ENCODE results near the gene MYMX. TPM values are rescaled to one million over a fixed set of nuclear protein-coding genes. Genes with fewer than 3 reads are reported as not detected.
A peak's percentile ranks its signal among the peaks of the same experiment; 100 is the strongest.

The MYMX gene
- total RNA-seq, 2 experiments from 2014 or later = not detected

DNA sequence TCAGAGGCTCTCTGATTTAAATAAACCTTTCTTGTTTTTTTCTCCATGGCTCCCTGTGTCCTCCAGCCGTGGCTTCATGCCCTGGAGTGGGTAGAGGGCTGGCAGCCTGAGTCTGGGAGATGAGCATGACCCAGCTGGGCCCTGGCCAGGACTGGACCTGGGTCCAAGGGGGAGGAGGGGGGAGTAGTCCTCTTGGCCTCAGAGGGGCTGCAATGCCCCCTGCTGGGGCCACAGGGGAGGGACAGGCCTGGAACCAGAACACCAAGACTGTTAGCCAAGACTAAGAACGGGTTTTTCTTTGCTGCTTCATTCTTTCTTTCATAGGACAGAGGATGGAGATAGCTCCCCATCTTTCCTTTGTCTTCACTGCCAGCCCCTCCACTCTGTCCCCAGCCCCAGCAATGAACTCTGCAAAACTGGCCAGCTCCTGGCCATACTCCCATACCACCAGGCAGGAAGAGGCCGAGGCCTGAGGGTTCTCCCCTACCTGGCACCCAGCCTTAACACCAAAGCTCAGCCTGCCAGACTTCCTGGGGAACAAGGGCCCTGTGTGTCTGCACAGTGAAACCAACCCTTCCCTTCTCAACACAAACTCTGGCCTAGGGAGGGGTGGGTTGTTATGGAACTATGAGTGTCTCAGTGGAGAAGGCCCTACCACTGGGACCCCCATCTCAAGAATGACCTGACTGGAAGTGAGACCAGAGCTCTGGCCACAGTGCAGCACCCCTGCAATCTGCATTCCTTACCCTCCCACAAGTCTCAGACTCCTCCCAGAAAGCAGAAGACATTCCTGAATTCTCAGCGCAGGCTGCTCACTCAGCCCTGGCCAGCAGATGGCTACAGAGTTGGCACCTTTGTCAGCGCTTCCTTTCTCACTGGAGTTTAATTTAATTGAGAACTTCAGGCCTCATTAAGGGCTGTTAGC lies 17.6 kb downstream of the MYMX start:
- intact Hi-C loops (cut with DNase I, micrococcal nuclease) = loop anchor here in 1 of 2 experiments (1.0 to 5.0 kb wide), 2 partner anchors 62 to 137 kb away; no protein-coding TSS in a partner anchor

DNA sequence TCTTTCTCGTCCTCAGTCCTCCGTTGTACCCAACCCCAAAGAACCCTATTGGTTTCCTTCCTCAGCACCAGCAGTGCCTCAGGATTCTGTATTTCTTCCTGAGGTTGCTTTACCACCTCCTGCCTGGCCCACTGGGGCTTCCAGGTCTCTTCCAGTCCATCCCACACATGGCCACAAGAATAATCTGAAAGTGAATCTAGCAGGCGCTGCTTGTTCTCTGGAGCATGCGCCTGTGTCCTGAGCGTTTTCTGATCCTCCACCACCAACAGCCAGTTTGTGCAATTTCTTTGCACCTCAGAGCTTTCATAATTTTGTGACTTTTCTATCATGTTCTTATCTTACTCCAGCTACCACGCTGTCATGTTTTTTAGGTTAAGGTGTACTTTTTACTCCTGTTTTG lies 18.5 kb downstream of the MYMX start:
- no peak overlapping the region for H3K27ac Mint-ChIP-seq
- intact Hi-C loops (cut with DNase I, micrococcal nuclease) = loop anchor here in 1 of 2 experiments (5.0 kb wide), 1 partner anchor 138 kb away; no protein-coding TSS in a partner anchor
- H3K4me1 Mint-ChIP-seq = peaks cover 26% of the 10 kb centered on the region
- ATAC-seq (no peak), DNase-seq (no peak)
- no peak overlapping the region for H3K4me3 Mint-ChIP-seq
- no peaks in the 10 kb centered on the region for H3K9me3 Mint-ChIP-seq (ENCODE audit: low read depth)
- no peaks in the 10 kb centered on the region for H3K27me3 Mint-ChIP-seq
- POLR2A ChIA-PET = interaction anchor here (2.8 kb wide), 1 partner anchor 12 kb away, joined by 8 read pairs; the partner anchor contains the start of gene HSP90AB1
- CTCF ChIA-PET = interaction anchor here (0.6 to 2.8 kb wide), 10 partner anchors 9 to 779 kb away, joined by 3 to 16 read pairs (median 4); partner anchors contain the start of gene HSP90AB1
- peaks cover 28% of the 10 kb centered on the region for H3K36me3 Mint-ChIP-seq (ENCODE audit: low read depth)

More for the DNA sequence above, 17.6 kb downstream of the MYMX start:
- CTCF ChIA-PET = interaction anchor here (0.9 to 2.8 kb wide), 8 partner anchors 10 to 62 kb away, joined by 3 to 16 read pairs (median 4); partner anchors contain the start of gene HSP90AB1
- POLR2A ChIA-PET = interaction anchor here (2.8 kb wide), 1 partner anchor 13 kb away, joined by 8 read pairs; the partner anchor contains the start of gene HSP90AB1
- H3K27ac Mint-ChIP-seq = no peak overlapping the region
- peaks cover 25% of the 10 kb centered on the region for H3K4me1 Mint-ChIP-seq
- no peaks in the 10 kb centered on the region for H3K9me3 Mint-ChIP-seq (ENCODE audit: low read depth)
- ATAC-seq = no peak
- peak; percentile 38 for DNase-seq
- H3K27me3 Mint-ChIP-seq = no peaks in the 10 kb centered on the region
- no peak overlapping the region for H3K4me3 Mint-ChIP-seq
- peaks cover 31% of the 10 kb centered on the region for H3K36me3 Mint-ChIP-seq (ENCODE audit: low read depth)

DNA sequence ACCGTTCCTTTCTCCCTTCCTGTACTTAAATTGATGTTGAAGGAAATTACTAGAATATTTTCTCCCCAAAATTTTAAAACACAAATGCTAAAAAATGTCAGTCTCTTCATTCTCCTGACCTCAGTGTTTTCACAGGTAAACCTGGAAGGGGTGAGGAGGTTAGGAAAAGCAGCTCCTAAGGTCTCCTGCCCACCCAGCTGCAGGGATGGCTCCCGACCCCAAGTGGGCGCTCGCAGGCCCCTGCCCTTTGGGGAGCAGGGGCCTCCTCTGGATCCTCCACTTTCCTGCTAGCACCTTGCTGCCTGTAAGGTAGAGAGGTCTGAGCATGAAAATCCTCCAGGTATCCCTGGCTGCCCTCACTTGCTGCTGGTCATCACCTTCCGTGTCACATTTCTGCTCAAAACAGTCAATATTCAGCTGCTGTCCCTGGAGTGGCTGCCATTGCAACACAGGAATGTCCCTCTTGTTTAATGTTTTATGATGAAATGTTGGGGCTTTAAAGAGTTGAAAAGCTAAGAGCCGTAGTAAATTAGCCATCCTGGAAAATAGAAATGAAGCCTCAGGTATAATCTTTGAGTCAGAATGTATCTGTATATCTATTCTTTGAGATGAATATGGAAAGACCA lies 19.3 kb downstream of the MYMX start:
- DNase-seq = no peak
- intact Hi-C loops (cut with DNase I, micrococcal nuclease) = loop anchor here in 1 of 2 experiments (5.0 kb wide), 1 partner anchor 139 kb away; no protein-coding TSS in a partner anchor
- CTCF ChIA-PET = interaction anchor here (0.6 to 2.8 kb wide), 12 partner anchors 8 to 779 kb away, joined by 3 to 16 read pairs (median 4); partner anchors contain the start of gene HSP90AB1
- POLR2A ChIA-PET = interaction anchor here (0.6 to 2.8 kb wide), 2 partner anchors 11 to 14 kb away, joined by 8 read pairs; partner anchors contain the start of gene HSP90AB1
- Mint-ChIP-seq H3K9me3 (ENCODE audit: low read depth) (no peaks in the 10 kb centered on the region), H3K4me1 (peaks cover 26% of the 10 kb centered on the region), H3K36me3 (ENCODE audit: low read depth) (peaks cover 21% of the 10 kb centered on the region), H3K27ac (no peak overlapping the region), H3K27me3 (no peaks in the 10 kb centered on the region), H3K4me3 (no peak overlapping the region)
- no peak for ATAC-seq

DNA sequence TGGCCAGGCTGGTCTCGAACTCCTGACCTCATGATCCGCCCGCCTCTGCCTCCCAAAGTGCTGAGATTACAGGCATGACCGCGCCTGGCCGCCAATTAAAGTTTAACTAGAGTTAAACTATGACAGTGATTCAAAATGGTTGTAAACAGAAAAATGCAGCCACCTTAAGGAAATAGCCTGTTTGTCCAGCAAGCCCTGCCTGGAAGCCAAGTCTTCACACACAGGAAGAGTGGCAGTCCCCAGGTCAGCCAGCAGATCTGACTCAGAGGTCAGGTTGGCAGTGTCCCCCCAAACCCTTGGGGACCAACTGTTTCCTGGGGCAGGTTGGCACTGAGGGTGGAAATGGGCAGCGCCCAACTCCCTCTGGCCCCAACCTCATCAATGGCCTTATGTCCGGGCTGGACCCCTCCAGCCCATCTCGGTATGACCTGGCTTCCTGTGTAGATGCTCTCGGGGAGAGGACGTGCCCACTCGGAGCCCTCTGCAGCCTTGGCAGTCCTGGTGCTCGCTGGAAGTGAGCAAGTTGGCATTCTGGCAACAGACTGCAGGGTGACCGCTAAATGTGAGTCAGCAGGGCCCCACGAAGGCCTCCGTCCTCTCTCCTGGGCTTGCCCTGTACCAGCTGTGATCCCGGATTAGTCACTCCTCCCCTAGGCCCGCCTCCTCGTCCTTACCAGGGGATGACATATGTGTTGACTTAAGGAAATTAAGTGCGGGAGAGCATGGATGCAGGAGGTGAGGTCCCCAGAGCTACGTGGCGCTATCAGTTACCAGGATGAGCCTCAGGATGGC lies 20.5 kb downstream of the MYMX start:
- Mint-ChIP-seq H3K36me3 (ENCODE audit: low read depth) (peaks cover 12% of the 10 kb centered on the region), H3K9me3 (ENCODE audit: low read depth) (no peaks in the 10 kb centered on the region), H3K27me3 (no peaks in the 10 kb centered on the region), H3K4me1 (peaks cover 29% of the 10 kb centered on the region), H3K4me3 (peak overlapping the region; percentile 75), H3K27ac (peak overlapping the region; percentile 94)
- CTCF ChIA-PET = interaction anchor here (0.5 to 1.7 kb wide), 7 partner anchors 9 to 76 kb away, joined by 3 to 8 read pairs (median 3); no protein-coding TSS in a partner anchor
- POLR2A ChIA-PET = interaction anchor here (0.8 to 1.8 kb wide), 3 partner anchors 10 to 51 kb away, joined by 3 to 15 read pairs (median 6); partner anchors contain the start of gene HSP90AB1
- DNase-seq (peak; percentile 89), ATAC-seq (peak; percentile 87)
- intact Hi-C loops (cut with DNase I, micrococcal nuclease) = loop anchor here (1.0 to 5.0 kb wide), 3 partner anchors 13 to 141 kb away; no protein-coding TSS in a partner anchor

DNA sequence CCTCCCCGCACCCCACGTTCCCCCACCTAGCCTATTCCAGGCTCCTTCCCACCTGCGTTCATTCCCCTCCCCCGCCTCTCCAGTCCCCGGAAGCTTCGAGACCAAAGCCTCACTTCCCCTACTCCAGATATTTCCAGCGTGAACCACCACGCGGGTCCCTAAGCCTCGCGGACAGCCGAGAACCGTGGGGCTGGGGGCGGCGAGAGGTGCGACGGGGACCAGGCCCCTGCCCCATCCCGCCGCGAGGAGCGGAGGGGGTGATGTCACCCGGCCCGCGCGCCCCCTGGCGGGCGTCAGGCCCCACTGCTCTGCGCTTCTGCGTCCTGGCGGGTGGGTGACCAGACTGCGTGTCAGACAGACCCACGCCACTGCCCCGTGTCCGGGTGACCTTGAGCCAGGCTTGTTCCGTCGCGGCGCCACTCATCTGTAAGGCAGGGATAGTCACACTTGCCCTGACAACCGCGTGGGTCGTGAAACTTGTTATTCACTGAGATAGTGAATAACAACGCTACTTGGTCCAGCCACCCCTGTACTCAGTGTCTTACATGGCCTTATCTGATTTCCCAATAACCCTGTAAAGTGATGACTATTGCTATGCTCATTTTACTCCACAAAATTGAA lies 21.2 kb downstream of the MYMX start:
- peak overlapping the region; percentile 94 for H3K27ac Mint-ChIP-seq
- DNase-seq = peak; percentile 88
- peak overlapping the region; percentile 75 for H3K4me3 Mint-ChIP-seq
- H3K36me3 Mint-ChIP-seq (ENCODE audit: low read depth) = peaks cover 7% of the 10 kb centered on the region
- intact Hi-C loops (cut with DNase I, micrococcal nuclease) = loop anchor here (1.0 to 5.0 kb wide), 9 partner anchors 8 to 149 kb away; partner anchors contain the start of genes CDC5L (in 1 of the 2), MRPL14 (in 1 of the 2), NFKBIE (in 1 of the 2) and SLC29A1 (in 1 of the 2)
- peaks cover 31% of the 10 kb centered on the region for H3K4me1 Mint-ChIP-seq
- H3K9me3 Mint-ChIP-seq (ENCODE audit: low read depth) = no peaks in the 10 kb centered on the region
- ATAC-seq = peak; percentile 78
- CTCF ChIA-PET = interaction anchor here (0.6 to 1.7 kb wide), 6 partner anchors 13 to 77 kb away, joined by 3 to 8 read pairs (median 4); no protein-coding TSS in a partner anchor
- no peaks in the 10 kb centered on the region for H3K27me3 Mint-ChIP-seq
- POLR2A ChIA-PET = interaction anchor here (0.6 to 1.8 kb wide), 4 partner anchors 9 to 536 kb away, joined by 3 to 15 read pairs (median 4); partner anchors contain the start of gene HSP90AB1

DNA sequence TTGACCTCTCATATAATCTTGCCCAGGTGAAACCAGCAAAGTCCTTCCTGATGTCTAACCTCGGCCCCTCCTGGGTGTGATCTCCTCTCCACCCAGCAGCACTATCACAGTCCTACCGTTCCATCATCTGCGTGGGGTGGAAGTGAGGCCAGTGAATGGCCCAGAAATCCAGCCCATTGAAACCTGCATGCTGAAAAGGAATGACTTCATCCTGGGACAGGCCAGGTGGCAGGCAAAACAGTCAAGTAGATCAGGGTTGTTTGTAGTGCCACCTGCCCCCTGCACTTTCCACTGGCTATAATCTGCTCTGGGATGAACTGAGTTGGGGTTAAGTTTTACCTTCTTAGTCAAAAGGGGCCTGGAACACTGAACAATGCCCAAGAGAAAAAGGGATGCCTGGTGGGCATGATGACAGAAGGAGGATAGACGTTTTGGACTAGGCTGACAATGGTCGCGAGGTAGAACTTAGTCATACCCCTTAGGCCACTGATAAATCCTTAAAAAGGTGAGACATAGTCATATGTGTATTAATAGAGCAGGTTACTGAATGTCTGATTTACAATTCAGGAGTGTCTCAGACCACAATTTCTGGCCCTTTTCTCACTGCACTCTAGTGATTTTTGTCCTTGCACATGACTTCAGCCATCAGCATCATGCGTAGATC lies 22.1 kb downstream of the MYMX start:
- peak overlapping the region; percentile 94 for H3K27ac Mint-ChIP-seq
- POLR2A ChIA-PET = interaction anchor here (0.7 to 1.8 kb wide), 2 partner anchors 8 to 33 kb away, joined by 3 to 15 read pairs; partner anchors contain the start of gene HSP90AB1

DNA sequence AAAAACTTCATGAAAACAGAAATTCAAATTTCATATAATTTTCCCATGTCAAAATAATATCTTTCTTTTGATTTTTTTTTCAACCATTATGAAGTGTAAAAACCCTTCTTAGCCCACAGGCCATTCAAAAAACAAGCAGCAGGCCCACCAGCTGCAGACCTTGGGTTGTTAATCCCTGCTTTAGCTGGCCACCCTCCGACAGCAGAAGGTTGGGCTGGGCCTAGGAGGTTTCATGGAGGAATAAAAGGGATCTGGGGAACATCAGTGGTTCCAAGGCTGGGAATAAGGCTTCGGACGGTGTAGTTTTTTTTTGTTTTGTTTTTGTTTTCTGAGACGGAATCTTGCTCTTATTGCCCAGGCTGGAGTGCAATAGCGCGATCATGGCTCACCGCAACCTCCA lies 26.6 kb downstream of the MYMX start:
- Mint-ChIP-seq H3K4me1 (peaks cover 24% of the 10 kb centered on the region), H3K27ac (no peak overlapping the region), H3K4me3 (no peak overlapping the region), H3K27me3 (no peaks in the 10 kb centered on the region), H3K9me3 (ENCODE audit: low read depth) (no peaks in the 10 kb centered on the region), H3K36me3 (ENCODE audit: low read depth) (peaks cover 16% of the 10 kb centered on the region)
- intact Hi-C loops (cut with DNase I, micrococcal nuclease) = loop anchor here in 1 of 2 experiments (10.0 kb wide), 1 partner anchor 1131 kb away; the partner anchor contains the start of gene SUPT3H
- DNase-seq (no peak), ATAC-seq (no peak)
- ChIA-PET POLR2A (interaction anchor here (0.5 kb wide), 1 partner anchor 101 kb away, joined by 4 read pairs; no protein-coding TSS in a partner anchor), CTCF (interaction anchor here (1.3 to 1.8 kb wide), 2 partner anchors 13 to 19 kb away, joined by 3 to 4 read pairs; no protein-coding TSS in a partner anchor)

More for the DNA sequence above, 22.1 kb downstream of the MYMX start:
- Mint-ChIP-seq H3K36me3 (ENCODE audit: low read depth) (peaks cover 2% of the 10 kb centered on the region), H3K27me3 (no peaks in the 10 kb centered on the region), H3K4me3 (peak overlapping the region; percentile 75), H3K4me1 (peaks cover 31% of the 10 kb centered on the region), H3K9me3 (ENCODE audit: low read depth) (no peaks in the 10 kb centered on the region)
- intact Hi-C loops (cut with DNase I, micrococcal nuclease) = loop anchor here (1.0 to 5.0 kb wide), 7 partner anchors 7 to 148 kb away; partner anchors contain the start of genes CDC5L (in 1 of the 2), MRPL14 (in 1 of the 2), NFKBIE (in 1 of the 2) and SLC29A1 (in 1 of the 2)
- DNase-seq (no peak), ATAC-seq (no peak)
- CTCF ChIA-PET = interaction anchor here (0.7 kb wide), 1 partner anchor 18 kb away, joined by 3 read pairs; no protein-coding TSS in a partner anchor

DNA sequence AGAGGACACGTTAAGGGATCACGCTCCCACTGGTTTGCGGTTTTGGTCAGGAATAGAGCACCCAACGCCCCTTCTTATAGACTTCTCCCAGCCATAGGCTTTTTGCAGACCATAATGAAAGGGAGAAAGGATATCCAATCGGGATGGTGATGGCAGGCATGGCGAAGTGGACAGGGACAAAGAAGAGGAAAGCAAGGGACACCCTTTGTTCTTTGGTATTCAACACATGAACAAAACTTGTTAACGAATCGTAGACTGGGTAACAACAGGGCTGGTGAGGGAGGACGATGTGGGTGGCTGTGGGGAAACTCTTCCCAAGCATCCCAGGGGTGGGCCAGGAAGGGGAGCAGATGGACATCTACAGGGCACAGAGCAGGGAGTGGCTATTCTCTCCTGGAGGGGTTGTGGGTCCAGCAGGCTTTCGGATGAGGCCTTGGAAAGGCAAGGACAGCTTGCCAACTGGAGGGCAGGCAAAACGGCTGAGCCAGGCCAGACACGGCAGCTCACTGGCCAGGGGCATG lies 28.7 kb downstream of the MYMX start:
- POLR2A ChIA-PET = interaction anchor here (3.6 to 5.0 kb wide), 2 partner anchors 11 to 22 kb away, joined by 55 to 70 read pairs; partner anchors contain the start of genes SLC29A1 and SLC35B2
- intact Hi-C loops (cut with DNase I, micrococcal nuclease) = loop anchor here (5.0 to 10.0 kb wide), 4 partner anchors 473 to 1129 kb away; partner anchors contain the start of genes POLH (in 1 of the 2), POLR1C (in 1 of the 2), SUPT3H (in 1 of the 2) and VEGFA (in 1 of the 2)
- DNase-seq = no peak

More for the DNA sequence above, 28.7 kb downstream of the MYMX start:
- Mint-ChIP-seq H3K9me3 (ENCODE audit: low read depth) (no peaks in the 10 kb centered on the region), H3K36me3 (ENCODE audit: low read depth) (peaks cover 37% of the 10 kb centered on the region), H3K27ac (peak overlapping the region; percentile 99), H3K4me3 (peak overlapping the region; percentile 97), H3K4me1 (peaks cover 31% of the 10 kb centered on the region), H3K27me3 (no peaks in the 10 kb centered on the region)
- no peak for ATAC-seq
- CTCF ChIA-PET = interaction anchor here (1.2 to 4.9 kb wide), 5 partner anchors 8 to 88 kb away, joined by 4 to 40 read pairs (median 5); partner anchors contain the start of genes SLC29A1 and SLC35B2
